SJCRH30 (cell line): ENCODE measurements around the gene PRRC1. TPM values are rescaled to one million over a fixed set of nuclear protein-coding genes. Genes with fewer than 3 reads are reported as not detected.
A peak's percentile ranks its signal among the peaks of the same experiment; 100 is the strongest.

Experiments
- DNase-seq, 2 experiments: peaks; one replicate each; pipeline ENCODE4 v3.0.0-alpha.2; 2015 to 2020
- H3K27ac ChIP-seq: fragments of 250-450 bp; sonication (Bioruptor Pico); 2 replicates; pipeline ENCODE4 v1.5.1; 2020; ENCODE audit warnings: mild to moderate bottlenecking, moderate library complexity
- H3K27me3 ChIP-seq: fragments of 250-450 bp; sonication (Bioruptor Pico); 2 replicates; pipeline ENCODE4 v1.5.1; 2020; ENCODE audit warnings: mild to moderate bottlenecking, moderate library complexity
- H3K36me3 ChIP-seq: fragments of 250-450 bp; sonication (Bioruptor Pico); 2 replicates; pipeline ENCODE4 v1.5.1; 2020; ENCODE audit warnings: mild to moderate bottlenecking, moderate library complexity
- H3K4me1 ChIP-seq: fragments of 250-450 bp; sonication (Bioruptor Pico); 2 replicates; pipeline ENCODE4 v1.5.1; 2020; ENCODE audit warnings: mild to moderate bottlenecking, moderate library complexity
- H3K4me3 ChIP-seq: fragments of 250-450 bp; sonication (Bioruptor Pico); 2 replicates; pipeline ENCODE4 v1.5.1; 2020; ENCODE audit warnings: mild to moderate bottlenecking, moderate library complexity
- H3K9me3 ChIP-seq: fragments of 250-450 bp; sonication (Bioruptor Pico); replicated peaks from 2 replicates; pipeline ENCODE4 v1.5.1; 2020; ENCODE audit warnings: mild to moderate bottlenecking, moderate library complexity
- total RNA-seq: library from RNA; depleted of rRNA; stranded (reverse); fragments of >200 nt; shearing (Covaris generic); gene quantifications from 2 replicates; pipeline ENCODE4 v1.2.3, GENCODE V29; 2014; rRNA removed

The PRRC1 gene
- total RNA-seq = 57.9 and 65.8 TPM in 2 replicates

DNA sequence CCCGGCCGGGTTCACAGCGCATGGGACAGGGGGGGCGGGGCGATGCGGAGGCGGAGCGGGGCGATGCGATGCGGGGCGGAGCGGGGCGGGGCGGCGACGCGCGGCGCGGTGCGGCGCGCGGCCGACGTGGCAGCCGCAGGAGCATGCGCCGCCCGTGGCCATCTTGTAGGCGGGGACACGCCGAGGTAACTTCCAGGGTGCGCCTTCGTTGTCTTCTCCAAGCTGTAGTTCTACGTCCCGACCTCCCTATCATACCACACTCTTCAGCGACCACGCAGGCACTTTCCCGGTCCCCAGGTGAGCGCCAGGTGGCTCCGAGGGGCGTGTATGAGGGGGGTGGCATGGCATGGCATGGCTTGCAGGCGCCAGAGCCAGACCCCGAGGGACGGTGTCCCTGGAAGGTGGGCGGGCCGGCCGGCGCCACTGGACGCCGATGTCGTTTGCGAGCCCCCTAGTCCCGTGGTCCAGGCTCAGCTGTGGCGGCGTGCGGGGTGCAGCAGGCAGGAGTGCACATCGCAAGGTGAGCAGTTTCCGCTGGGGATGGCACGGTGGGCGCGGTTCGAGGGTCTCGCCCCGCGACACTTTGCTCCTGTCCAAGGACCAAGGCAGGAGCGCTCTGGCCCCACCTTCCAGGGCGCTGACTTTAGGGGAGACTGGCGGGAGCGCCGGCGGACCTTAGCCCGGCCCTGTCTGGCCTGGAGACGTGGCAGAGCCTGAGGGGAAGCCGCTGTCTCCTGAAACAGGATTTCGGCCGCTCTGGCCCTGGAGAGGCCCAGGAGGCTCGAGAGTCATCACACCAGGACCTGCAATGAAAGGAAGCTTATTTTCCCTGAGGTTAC lies at the start of gene PRRC1:
PRRC1 (plus strand) TSS at position 161 of the 839 bp plus-strand sequence. CDS start 5,840 bp downstream, outside the sequence.
- peak within 1 kb of the TSS; percentile 58 for H3K27ac ChIP-seq
- H3K27me3 ChIP-seq = no peaks in the 10 kb centered on the region
- H3K9me3 ChIP-seq = peaks cover 6% of the 10 kb centered on the region; the same call in 1 of the 2 replicates
- no peaks in the 10 kb centered on the region for H3K4me1 ChIP-seq
- peaks cover 23% of the 10 kb centered on the region for H3K36me3 ChIP-seq
- peak; percentile 84 to 87 for DNase-seq
- H3K4me3 ChIP-seq = peak within 1 kb of the TSS; percentile 87

DNA sequence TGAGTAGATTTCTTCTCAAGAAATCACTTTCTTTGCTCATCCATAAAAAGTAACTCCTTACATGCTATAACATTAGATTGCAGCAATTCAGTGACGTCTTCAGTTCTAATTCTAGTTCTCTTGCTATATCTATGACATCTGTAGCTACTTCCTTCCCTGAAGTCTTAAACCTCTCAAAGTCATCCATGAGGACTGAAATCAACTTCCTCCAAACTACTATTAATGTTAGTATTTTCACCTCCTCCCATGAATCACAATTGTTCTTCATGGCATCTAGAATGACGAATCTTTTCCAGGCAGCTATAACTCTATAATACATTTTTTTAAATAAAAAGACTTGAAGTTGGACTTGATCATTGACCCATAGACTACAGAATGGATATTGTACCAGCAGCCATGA lies 46.2 kb upstream of the PRRC1 start:
- DNase-seq = no peak
- H3K27ac ChIP-seq = no peak overlapping the region
- H3K9me3 ChIP-seq = no peaks in the 10 kb centered on the region
- no peak overlapping the region for H3K4me3 ChIP-seq
- H3K36me3 ChIP-seq = no peaks in the 10 kb centered on the region; the same call in 1 of the 2 replicates
- no peaks in the 10 kb centered on the region for H3K4me1 ChIP-seq
- H3K27me3 ChIP-seq = no peaks in the 10 kb centered on the region

DNA sequence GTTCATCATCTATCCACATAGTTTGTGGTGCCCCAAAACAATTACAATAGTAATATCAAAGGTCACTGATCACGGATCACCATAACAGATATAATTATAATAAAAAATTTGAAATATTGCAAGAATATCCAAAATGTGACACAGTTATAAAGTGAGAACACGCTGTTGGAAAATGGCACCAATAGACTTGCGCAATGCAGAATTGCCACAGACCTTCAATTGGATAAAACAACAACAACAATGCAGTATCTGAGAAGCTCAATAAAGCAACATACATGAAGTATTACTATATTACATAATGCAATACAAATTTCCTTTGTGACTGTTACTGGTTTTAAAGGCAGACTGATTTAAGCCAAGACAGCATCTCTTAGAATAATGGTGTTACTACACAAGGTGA lies 44.7 kb upstream of the PRRC1 start:
- no peak for DNase-seq
- H3K9me3 ChIP-seq = 0 out of 2 replicates have a peak, but pooled peaks cover 3% of the 10 kb centered on the region
- H3K27ac ChIP-seq = no peak overlapping the region
- H3K27me3 ChIP-seq = no peaks in the 10 kb centered on the region
- no peak overlapping the region for H3K4me3 ChIP-seq
- H3K4me1 ChIP-seq = no peaks in the 10 kb centered on the region
- no peaks in the 10 kb centered on the region; the same call in 1 of the 2 replicates for H3K36me3 ChIP-seq

DNA sequence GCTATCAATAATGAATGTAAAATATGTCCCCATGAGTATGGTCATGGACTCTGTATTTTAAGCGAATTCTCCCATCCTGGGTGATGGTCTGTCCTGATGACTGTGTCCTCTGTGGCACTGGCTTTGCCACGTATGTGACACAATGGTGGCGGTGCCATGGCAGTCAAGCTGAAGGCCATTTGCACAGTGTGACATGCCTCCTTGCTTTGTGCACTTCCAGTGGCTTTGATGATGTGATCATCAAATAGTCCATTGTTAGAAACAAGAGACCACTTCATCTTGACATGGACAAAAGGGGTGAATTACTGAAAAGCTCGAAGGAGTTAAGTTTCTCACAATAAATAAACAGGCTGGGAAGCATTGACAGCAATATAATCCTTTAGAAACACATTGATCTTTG lies 31.0 kb upstream of the PRRC1 start:
- Histone ChIP-seq H3K27me3 (no peaks in the 10 kb centered on the region), H3K36me3 (peaks cover 3% of the 10 kb centered on the region; the same call in 1 of the 2 replicates), H3K4me3 (no peak overlapping the region), H3K9me3 (no peaks in the 10 kb centered on the region), H3K27ac (no peak overlapping the region), H3K4me1 (no peaks in the 10 kb centered on the region)
- no peak for DNase-seq

DNA sequence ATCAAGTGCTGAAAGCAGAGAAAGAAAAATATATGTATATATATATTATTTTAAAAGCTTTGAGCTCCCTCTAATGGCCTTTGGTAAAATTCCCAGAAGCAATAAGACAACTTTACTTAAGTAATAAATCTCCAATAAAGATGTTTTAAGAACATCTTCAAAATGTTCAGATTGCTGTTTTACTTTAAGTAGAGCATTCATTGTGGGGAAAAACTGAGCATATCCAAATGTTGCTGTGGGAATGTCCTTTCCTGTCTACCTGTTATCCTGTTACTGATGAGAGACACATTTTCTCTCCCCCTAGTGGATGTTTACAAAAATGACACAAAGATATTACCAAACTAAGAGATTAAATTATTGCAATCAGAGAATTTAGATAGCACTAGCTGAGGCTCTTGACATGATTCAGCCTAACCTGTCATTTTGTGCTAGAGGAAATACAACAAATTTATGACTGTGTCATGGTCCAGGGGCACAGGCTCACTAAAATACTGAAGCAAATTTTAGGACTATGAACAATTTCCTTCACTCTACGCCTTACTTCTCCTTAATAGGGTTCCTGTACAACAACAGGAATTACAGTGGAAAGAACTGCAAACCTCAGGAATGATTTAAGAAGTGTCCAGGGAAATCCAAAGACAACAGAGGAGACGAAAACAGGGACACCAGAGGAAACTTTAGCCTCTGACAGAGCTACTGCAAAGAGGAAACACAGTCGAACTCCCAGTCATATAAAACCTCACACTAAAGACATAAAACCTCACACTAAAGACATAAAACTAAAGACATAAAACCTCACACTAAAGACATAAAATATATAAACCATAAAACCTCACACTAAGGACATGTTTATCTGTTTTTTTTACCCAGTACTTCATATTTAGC lies 24.3 kb upstream of the PRRC1 start:
- Histone ChIP-seq H3K4me3 (no peak overlapping the region), H3K27me3 (no peaks in the 10 kb centered on the region), H3K4me1 (no peaks in the 10 kb centered on the region), H3K27ac (no peak overlapping the region), H3K9me3 (no peaks in the 10 kb centered on the region), H3K36me3 (no peaks in the 10 kb centered on the region)
- peak in 1 of 2 experiments; percentile 81 for DNase-seq

DNA sequence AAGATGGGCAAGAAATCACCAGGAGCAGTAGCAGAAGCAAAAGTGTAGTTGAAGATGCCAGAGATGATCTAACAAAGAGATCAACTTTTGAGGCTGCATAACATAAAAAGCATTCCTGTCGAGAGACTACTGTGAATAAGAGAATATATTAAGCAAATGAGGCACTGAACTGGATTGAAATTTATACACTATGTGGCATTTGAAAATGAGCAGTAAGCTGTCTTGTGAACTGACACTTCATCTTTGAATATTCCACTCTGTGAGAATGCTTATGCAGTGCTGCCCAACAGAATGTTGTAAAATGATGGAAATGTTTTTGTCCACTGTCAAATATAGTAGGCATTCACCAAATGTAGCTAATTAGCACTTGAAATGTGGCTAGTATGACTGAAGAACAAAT lies 18.9 kb upstream of the PRRC1 start:
- H3K9me3 ChIP-seq = no peaks in the 10 kb centered on the region
- DNase-seq = no peak

DNA sequence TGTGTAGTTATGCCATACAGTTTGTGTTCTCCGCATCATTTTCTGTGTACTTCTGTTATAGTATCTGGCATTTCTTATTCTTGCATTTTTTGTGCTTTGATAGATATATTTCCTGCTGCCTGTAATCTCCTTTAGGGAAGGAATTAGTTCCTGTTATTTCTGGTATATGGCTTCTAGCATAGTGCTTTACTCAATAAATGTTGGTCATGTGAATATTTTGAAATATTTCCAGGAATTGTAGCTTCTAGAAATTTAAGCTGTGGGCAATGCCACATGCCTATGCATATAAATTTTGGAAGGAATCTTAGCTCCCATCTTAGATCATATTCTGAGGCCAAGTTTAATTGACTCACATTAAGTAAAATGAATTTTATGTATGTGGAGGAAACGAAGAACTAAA lies 11.5 kb upstream of the PRRC1 start:
- no peaks in the 10 kb centered on the region for H3K36me3 ChIP-seq
- H3K4me3 ChIP-seq = no peak overlapping the region
- H3K9me3 ChIP-seq = no peaks in the 10 kb centered on the region
- DNase-seq = no peak
- H3K4me1 ChIP-seq = no peaks in the 10 kb centered on the region
- peaks cover 4% of the 10 kb centered on the region; the same call in 1 of the 2 replicates for H3K27me3 ChIP-seq
- H3K27ac ChIP-seq = no peak overlapping the region

More for the DNA sequence above, 18.9 kb upstream of the PRRC1 start:
- H3K27me3 ChIP-seq = no peaks in the 10 kb centered on the region
- H3K36me3 ChIP-seq = no peaks in the 10 kb centered on the region
- no peak overlapping the region for H3K4me3 ChIP-seq
- H3K4me1 ChIP-seq = no peaks in the 10 kb centered on the region
- H3K27ac ChIP-seq = no peak overlapping the region

DNA sequence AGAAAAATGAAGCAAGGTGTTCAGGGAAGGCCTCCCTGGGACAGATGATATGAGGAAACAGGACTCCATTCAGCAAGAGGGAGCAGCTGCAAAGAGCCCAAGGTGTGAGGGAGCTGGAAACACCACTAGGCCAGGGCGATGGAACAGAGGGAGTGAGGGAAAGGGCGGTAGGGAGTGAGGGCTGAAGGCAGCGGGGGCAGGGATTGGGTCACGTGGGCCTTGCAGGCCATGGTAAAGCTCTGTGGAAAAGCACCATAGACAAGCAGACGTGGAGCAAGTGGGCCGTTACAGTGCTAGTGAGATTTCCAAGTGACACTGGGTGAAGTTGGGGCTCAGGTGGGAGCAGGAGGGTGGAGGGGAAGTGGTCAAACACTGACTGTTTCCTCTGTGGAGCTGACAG lies 10.8 kb upstream of the PRRC1 start:
- no peaks in the 10 kb centered on the region for H3K9me3 ChIP-seq
- no peaks in the 10 kb centered on the region for H3K36me3 ChIP-seq
- no peak overlapping the region for H3K27ac ChIP-seq
- no peak overlapping the region for H3K4me3 ChIP-seq
- H3K27me3 ChIP-seq = peaks cover 4% of the 10 kb centered on the region; the same call in 1 of the 2 replicates
- H3K4me1 ChIP-seq = no peaks in the 10 kb centered on the region
- DNase-seq = no peak

DNA sequence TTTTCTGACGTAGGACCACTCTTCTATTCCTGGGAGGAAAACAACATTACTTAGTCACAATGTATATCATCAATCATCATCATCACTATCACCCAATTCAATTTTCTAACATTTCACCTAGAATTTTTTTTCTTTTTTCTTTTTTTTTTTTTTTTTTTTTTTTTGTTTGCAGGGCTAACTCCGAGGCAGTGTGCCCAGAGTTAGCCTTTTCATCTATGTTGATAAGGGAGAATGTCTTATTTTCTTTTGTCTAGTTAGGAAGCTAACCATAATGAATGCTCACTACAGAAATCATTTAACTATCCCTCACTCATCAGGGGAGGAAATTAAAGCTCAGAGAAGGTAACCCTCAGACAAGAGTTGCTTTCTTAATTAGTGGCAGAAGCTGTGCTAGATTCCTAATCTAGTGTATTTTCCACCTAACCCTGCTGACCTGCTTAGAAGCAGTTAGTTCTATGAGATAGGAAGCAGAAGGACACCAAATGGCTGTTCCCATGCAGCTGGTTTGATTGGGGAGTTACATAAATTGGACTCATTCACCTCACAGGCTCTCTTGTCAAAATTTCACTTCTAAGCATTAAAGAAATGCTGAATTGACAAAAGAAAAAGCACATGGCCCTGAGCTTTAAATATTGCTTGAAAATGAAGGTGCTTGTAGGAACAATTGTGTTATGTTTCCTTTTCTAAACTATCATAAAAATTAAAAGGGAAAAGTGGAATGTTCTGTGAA lies 8.6 kb upstream of the PRRC1 start:
- DNase-seq = no peak
- no peaks in the 10 kb centered on the region for H3K36me3 ChIP-seq
- H3K4me3 ChIP-seq = no peak overlapping the region
- H3K9me3 ChIP-seq = no peaks in the 10 kb centered on the region
- H3K4me1 ChIP-seq = no peaks in the 10 kb centered on the region
- H3K27me3 ChIP-seq = peaks cover 4% of the 10 kb centered on the region; the same call in 1 of the 2 replicates
- H3K27ac ChIP-seq = no peak overlapping the region

DNA sequence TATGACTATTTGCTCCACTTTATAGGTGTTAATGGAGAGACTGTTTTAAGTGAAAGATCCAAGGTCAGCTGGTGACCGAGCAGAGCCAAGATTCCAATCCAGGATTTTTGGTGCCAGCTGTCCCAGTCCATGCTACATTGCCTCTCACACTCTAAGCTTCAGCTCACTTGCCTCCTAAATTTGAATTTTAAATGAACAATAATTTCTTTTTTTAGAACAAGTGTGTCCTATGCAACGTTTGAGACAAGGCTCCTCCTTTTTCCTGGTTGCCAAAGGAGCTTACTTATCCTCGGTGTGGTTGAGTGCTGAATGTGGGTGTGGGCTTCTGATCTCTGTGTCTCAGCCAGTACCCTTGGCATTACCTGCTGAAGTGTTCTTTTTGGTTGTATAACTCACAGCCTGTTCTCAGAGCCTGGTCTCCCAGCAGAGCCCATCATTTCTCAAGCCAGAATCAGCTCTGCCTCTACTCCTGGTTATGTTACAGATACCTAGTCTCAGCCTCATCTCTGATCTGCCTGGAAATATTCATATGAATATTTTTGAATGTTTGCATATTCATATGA lies 4.0 kb upstream of the PRRC1 start:
- no peaks in the 10 kb centered on the region for H3K9me3 ChIP-seq
- no peak for DNase-seq
- H3K36me3 ChIP-seq = no peaks in the 10 kb centered on the region
- no peak overlapping the region for H3K4me3 ChIP-seq
- H3K27ac ChIP-seq = no peak overlapping the region
- H3K27me3 ChIP-seq = peaks cover 4% of the 10 kb centered on the region; the same call in 1 of the 2 replicates
- H3K4me1 ChIP-seq = no peaks in the 10 kb centered on the region

DNA sequence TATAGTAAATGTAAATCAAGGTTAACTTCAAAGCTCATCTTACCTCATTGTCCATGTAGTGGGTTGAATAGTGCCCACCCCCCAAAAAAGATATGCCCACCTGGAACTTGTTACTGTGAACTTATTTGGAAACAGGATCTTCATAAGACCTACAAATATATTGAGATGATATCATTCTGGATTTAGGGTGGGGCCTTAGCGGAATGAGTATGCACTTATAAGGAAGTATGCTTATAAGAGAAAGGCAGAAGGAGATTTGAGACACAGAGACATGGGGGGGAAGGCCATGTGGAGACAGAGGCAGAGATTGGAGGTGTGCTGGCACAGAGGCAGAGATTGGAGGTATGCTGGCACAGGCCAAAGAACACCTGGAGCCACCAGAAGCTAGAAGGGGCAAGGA lies 2.6 kb upstream of the PRRC1 start:
- Histone ChIP-seq H3K27me3 (no peaks in the 10 kb centered on the region), H3K27ac (no peak overlapping the region), H3K36me3 (peaks cover 3% of the 10 kb centered on the region; the same call in 1 of the 2 replicates), H3K9me3 (no peaks in the 10 kb centered on the region), H3K4me3 (no peak overlapping the region), H3K4me1 (no peaks in the 10 kb centered on the region)
- no peak for DNase-seq

DNA sequence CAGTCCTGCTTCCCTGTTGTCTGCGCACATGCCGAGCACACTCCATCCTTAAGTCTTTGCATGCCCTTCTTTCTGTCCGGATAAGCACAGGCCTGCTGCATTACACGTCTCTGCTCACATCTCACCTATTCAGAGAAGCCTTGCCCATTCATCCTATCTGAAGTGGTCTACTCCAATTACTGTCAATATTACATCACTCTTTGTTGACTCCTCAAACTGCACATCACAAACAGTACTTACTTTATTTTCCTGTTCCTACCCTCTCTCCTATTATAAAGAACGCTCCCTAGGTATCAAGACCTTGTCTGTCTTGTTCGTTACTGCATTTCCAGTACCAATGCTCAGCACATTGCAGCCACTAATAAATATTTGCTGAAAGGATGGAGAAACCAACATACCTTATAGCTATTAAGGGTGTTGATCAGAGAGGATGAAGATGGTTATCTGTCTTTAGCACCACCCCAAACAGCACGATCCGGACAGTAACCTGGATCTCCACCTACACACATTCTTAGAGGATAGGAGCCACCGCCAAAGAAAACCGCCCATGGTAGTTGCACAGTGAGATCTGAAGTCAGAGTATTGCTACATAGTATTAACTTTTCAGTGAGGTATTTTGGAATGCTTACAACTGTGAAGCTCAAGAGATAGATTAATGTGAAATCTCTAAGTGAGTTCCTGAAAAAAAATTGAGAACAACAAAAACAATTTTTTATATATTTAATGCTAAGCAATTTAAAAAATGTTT lies 1.6 kb upstream of the PRRC1 start:
- Histone ChIP-seq H3K4me1 (no peaks in the 10 kb centered on the region), H3K9me3 (no peaks in the 10 kb centered on the region), H3K4me3 (no peak overlapping the region), H3K27ac (no peak overlapping the region), H3K27me3 (no peaks in the 10 kb centered on the region), H3K36me3 (peaks cover 12% of the 10 kb centered on the region; the same call in 1 of the 2 replicates)
- DNase-seq = no peak

DNA sequence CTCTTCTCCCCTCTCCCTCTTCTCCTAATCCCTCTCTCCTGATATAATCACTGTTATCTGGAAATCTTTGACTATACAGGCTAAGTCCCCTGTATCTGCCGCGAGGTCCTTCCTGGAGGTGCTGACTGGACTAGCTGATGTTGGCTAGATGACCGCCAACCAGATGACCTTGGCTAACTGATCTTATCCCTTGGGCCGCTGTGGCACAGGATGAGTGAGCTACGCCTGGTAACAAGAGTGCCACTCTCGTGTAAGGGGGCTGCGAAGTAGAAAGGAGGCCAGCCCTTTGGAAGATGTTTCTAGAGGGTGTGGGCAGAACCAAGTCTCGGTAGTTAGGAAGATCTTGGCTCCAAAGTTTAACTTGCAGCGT lies 345 bp upstream of the PRRC1 start:
- peaks cover 6% of the 10 kb centered on the region; the same call in 1 of the 2 replicates for H3K9me3 ChIP-seq
- H3K27me3 ChIP-seq = no peaks in the 10 kb centered on the region
- peaks cover 23% of the 10 kb centered on the region for H3K36me3 ChIP-seq
- H3K4me3 ChIP-seq = peak overlapping the region; percentile 87
- no peaks in the 10 kb centered on the region for H3K4me1 ChIP-seq
- peak overlapping the region; percentile 23; the same call in 1 of the 2 replicates for H3K27ac ChIP-seq
- DNase-seq = no peak

DNA sequence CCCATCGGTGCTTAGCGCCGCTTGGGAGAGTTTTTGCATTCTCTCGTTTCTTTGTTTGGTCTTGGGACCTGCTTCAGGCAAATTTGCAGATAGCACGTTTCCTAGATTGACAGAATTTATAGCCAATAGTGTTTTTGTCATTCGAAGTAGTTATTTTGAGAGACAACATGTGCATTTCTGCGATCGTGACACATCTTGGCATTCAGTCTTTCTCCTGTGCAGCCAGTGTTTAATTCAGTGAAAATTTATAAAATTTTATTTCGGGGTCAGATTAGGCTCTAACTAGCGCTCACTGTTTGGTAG lies 830 bp downstream of the PRRC1 start:
- DNase-seq = no peak
- Histone ChIP-seq H3K36me3 (peaks cover 23% of the 10 kb centered on the region), H3K4me3 (peak overlapping the region; percentile 87), H3K9me3 (peaks cover 6% of the 10 kb centered on the region; the same call in 1 of the 2 replicates), H3K4me1 (no peaks in the 10 kb centered on the region), H3K27me3 (no peaks in the 10 kb centered on the region), H3K27ac (peak overlapping the region; percentile 58)
